NCI-H1694 (cell line): ENCODE data around the gene SPATA13.
"Not testable (repeated sequence)": the region's sequence is repeated elsewhere in the genome, so short reads cannot be mapped to it uniquely, and the experiment has no call there.

Experiments used
- DNase-seq: peaks from one replicate; lab custom pipeline; 2025; lab: John Stamatoyannopoulos, UW

The SPATA13 gene

GRCh38 chr13:24160458-24161009 is at the start of gene SPATA13:
Gene SPATA13, plus strand, starts transcription at chr13:24160720. Its CDS starts 62,210 bp downstream, at chr13:24222930.
- DNase-seq, result no peak

GRCh38 chr13:24112791-24113190 is 47.7 kb upstream of the SPATA13 start:
- no peak for DNase-seq

GRCh38 chr13:24115671-24116070 is 44.8 kb upstream of the SPATA13 start:
- no peak for DNase-seq

- no peak for DNase-seq
These were observed 44.4 kb upstream of the SPATA13 start for GRCh38 chr13:24116131-24116530.

GRCh38 chr13:24118576-24118975 is 41.9 kb upstream of the SPATA13 start:
- DNase-seq, result no peak

- DNase-seq, result no peak
These were observed 40.7 kb upstream of the SPATA13 start for GRCh38 chr13:24119626-24120508.

GRCh38 chr13:24122045-24122444 is 38.5 kb upstream of the SPATA13 start:
- not testable (repeated sequence) for DNase-seq

GRCh38 chr13:24122569-24122968 is 38.0 kb upstream of the SPATA13 start:
- no peak for DNase-seq

GRCh38 chr13:24123761-24124160 is 36.8 kb upstream of the SPATA13 start:
- no peak for DNase-seq

- no peak for DNase-seq
These were observed 35.6 kb upstream of the SPATA13 start for GRCh38 chr13:24124789-24125476.

GRCh38 chr13:24127116-24127631 is 33.3 kb upstream of the SPATA13 start:
- no peak for DNase-seq

GRCh38 chr13:24128112-24128511 is 32.4 kb upstream of the SPATA13 start:
- no peak for DNase-seq

- DNase-seq, result no peak
These were observed 31.6 kb upstream of the SPATA13 start for GRCh38 chr13:24128962-24129361.

GRCh38 chr13:24129914-24130774 is 30.4 kb upstream of the SPATA13 start:
- DNase-seq, result no peak

- DNase-seq, result no peak
These were observed 28.8 kb upstream of the SPATA13 start for GRCh38 chr13:24131749-24132148.

GRCh38 chr13:24133021-24133795 is 27.3 kb upstream of the SPATA13 start:
- no peak for DNase-seq

GRCh38 chr13:24134231-24134630 is 26.3 kb upstream of the SPATA13 start:
- DNase-seq, result no peak

GRCh38 chr13:24134757-24135156 is 25.8 kb upstream of the SPATA13 start:
- DNase-seq, result no peak

GRCh38 chr13:24135674-24136300 is 24.7 kb upstream of the SPATA13 start:
- DNase-seq, result no peak

GRCh38 chr13:24138911-24139310 is 21.6 kb upstream of the SPATA13 start:
- no peak for DNase-seq
